ENCODE measurements around the gene LHFPL2. TPM values are rescaled to one million over a fixed set of nuclear protein-coding genes. Genes with fewer than 3 reads are reported as not detected.

LHFPL2 gene
- total RNA-seq, 1 experiment from 2014 or later: 33.9 TPM

DNA sequence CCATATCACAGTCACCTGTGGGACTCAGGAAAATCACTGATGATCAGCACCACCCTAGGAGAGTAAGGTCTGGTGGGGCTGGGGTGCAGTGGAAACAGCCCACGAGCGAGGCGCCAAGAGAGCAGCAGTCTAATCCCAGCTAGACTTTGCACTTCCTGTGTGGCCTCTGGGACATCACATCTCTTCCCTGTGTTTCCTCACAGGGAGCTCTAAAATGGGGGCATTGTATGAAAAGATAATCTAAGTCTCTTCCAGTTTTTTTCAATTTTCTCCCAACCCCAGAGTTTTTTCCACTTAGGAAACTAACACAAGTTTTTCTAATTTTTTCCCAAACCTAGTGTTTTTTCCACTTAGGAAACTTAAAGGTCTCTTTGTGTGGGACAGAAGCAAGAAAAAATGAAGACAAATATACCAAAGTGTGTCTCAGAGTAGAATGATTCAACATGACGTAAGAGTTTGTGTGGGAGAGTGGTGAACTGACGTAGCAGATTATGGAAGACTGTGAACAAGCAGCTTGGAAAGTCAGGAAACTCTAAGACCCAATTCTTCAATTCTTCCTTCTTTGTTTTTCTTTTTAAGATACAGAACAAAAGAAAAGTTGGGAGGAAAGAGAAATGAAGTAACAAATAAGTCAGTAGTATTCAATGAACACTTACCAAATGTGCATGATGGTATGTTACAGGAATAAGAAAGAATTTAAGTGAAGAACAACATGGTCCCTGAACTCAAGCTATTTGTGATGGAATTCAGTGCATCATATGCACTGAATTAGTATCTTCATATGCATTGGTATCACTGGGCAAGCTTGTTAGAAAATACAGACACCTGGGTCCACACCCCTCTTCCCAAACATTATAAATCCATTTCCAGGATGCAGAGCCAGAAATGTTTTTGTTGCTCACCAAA is 51.3 kb downstream of the LHFPL2 start:
- DNase-seq (ENCODE audit: low read depth): peak; percentile 62

DNA sequence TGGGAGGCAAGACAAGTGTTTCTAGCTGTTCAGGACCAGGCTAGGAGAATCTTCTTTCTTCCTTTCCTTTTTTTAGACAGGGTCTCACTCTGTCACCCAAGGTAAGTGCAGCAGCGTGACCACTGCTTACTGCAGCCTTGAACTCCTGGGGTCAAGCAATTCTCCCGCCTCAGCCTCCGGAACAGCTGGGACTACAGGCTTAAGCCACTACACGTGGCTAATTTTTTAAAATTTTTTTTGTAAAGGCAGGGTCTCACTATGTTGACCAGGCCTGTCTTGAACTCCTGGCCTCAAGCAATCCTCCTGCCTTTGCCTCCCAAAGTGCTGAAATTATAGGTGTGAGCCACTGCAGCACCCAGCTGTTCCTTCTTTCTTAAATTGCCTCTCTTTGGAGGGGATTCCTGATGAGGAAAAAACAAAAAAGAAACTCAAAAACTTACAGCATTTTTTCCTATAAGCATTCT is 53.1 kb downstream of the LHFPL2 start:
- no peak for DNase-seq (ENCODE audit: low read depth)

DNA sequence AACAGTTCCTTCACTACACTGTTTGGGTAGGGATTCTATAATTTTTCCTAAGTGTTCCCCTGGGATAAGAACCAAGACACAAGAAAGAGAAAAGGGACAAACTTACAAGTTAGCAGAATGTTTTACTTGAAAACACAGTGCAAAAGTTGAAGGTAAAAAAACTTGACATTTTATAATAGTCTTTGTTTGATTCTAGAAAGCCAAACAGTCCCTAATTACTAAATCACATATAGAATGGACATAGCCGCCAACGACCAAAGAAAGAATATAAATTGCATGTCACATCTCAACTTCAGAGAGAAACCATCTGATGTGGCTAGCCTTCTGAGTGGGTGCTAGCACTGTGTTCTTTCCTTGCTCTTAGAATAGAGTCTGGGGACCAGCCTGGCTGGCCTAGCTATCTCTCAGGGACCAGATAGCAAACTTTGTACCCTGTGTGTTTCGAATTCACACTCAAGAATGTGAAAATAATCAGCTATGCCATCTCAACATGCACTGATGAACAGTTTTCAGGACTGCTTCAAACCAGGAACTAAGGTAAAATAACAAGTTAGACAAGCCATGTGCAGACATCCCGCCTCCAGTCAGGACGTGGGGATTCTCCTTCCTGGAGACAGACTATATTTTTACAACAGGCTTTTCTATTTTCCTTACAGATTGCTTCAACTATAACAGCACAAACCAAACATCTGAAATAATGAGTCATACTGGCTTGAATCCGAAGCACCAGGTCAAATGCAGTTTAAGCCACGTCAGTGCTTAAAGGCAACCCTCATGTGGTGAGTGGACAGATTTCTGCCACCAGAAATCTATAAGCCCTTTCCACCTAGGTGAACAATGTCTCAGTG is 53.7 kb downstream of the LHFPL2 start:
- DNase-seq (ENCODE audit: low read depth): peak; percentile 92

DNA sequence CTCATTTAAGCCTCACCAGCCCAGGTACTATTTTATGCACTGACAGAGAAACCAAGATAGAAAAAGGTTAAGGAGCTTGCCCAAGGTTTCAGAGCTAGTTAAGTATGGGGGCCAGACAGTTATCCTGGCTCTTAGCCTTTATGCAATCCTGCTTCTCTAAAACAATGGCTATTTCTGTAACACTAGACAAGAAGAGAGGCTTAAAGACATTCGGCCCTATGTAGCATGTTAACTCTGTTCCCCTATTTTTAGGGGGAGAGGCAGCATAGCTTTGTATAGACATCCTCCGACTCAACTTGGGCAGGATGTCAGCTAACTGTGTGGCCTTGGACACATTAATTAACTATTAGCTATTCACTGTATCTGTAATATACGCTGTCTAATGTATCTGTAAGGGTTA is 54.6 kb downstream of the LHFPL2 start:
- DNase-seq (ENCODE audit: low read depth): no peak

DNA sequence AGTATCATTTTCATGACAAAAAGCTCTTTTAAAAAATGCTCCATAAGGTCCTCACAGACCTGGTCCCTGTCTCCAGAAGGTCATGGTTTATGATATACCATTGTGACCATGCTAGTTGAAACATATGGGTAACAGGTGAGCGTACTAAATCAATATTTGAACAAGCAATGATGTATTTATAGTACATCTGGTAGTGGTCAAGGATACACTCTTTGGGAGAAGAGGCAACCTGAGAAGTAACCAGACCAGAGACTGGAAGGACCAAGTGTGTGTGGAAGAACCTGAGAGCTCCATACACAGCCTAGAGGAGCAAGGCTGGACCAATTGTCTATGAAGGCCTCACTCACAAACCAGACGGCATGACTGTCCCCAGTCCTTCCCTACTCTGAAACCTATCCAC is 55.1 kb downstream of the LHFPL2 start:
- DNase-seq (ENCODE audit: low read depth): no peak

- DNase-seq (ENCODE audit: low read depth): no peak
Measured at GRCh38 chr5:78592735-78593386, 55.7 kb downstream of the LHFPL2 start.

DNA sequence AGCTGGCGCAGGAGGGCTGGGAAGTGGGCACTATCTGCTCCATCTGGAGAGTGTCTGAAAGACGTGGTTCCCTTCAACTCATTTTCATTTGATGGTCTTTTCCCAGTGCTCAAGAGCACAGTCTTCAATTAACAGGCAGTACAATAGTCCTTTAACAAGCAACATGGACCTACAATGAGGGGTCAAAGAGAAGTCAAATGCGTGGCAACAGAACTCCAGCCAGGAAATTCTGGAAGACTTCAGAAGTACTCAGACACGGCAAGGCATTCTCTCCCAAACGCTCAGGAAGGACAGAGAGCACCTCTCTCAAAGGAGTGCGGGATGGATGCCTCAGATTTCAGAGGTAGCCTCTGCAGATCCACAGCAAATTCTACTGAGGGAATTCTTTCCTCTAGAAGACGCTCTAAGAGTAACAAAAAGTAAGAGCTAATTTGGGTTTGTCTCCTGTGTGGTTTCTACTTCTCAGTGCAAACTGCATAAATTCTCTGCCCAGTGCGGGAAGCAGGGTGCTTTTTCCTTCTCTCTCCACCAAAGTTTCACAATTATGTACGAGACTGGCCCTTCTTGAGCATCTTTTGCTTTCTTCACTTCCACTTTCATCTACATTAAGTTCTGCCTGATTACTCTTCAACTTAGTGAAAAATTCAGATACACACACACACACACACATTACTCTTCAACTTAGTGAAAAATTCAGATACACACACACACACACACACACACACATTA is 56.4 kb downstream of the LHFPL2 start:
- DNase-seq (ENCODE audit: low read depth): no peak

- peak; percentile 37 for DNase-seq (ENCODE audit: low read depth)
Measured at GRCh38 chr5:78591138-78591612, 57.4 kb downstream of the LHFPL2 start.

GRCh38 chr5:78589923-78590322 is 58.6 kb downstream of the LHFPL2 start:
- no peak for DNase-seq (ENCODE audit: low read depth)

- no peak for DNase-seq (ENCODE audit: low read depth)
Measured at GRCh38 chr5:78588507-78588906, 60.1 kb downstream of the LHFPL2 start.

- no peak for DNase-seq (ENCODE audit: low read depth)
Measured at GRCh38 chr5:78587775-78588291, 60.7 kb downstream of the LHFPL2 start.

DNA sequence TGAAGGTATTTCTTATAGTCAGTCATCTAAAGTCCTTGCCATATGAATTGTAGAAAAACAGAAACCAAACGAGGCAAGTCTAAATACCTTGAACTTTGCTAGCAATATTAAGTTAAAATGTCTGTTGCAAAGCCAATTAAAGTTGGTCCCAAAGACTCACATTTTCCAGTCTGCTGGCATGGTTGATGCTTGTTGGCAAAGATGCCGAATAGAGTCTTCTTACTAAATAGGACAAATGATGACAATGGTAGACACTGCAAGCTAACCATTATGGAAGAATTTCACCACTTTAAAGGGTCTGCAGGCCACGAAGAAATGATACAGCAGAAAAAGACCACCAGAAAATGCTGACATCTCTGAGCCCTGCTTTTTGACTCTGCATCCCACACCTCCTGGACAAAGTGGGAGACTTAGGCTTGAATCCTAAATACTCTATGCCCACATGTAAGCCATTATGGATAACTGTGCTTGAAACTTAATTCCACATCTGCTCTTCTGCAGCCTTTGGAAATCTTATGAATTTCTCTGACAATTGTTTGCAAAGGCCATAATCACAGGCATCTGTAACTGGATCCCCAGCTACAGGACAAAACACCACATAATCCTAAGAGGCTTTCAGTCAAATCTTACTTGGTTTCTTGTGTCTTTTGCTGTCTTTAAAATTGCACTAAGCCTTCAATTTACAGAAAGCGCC is 61.3 kb downstream of the LHFPL2 start:
- no peak for DNase-seq (ENCODE audit: low read depth)

DNA sequence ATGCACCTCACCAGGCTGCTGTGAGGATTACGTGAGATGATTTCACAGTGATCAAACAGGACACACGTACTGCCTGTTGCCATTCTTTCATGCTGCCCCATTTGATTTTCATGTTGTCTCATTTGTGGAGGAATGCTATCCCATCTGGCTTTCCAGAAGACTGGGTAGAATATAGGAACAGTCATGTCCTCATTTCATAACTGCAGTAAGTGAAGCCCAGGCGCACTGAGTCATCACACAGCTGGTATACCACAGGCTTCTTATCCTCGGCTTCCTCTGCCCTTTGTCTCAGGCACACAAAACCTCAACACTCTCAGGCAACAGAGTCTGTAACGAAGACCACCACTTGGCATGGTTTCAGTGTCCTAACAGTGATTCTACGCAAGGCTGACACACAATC is 62.3 kb downstream of the LHFPL2 start:
- DNase-seq (ENCODE audit: low read depth): peak; percentile 96

- DNase-seq (ENCODE audit: low read depth): no peak
Measured at GRCh38 chr5:78578015-78578414, 70.6 kb downstream of the LHFPL2 start.

DNA sequence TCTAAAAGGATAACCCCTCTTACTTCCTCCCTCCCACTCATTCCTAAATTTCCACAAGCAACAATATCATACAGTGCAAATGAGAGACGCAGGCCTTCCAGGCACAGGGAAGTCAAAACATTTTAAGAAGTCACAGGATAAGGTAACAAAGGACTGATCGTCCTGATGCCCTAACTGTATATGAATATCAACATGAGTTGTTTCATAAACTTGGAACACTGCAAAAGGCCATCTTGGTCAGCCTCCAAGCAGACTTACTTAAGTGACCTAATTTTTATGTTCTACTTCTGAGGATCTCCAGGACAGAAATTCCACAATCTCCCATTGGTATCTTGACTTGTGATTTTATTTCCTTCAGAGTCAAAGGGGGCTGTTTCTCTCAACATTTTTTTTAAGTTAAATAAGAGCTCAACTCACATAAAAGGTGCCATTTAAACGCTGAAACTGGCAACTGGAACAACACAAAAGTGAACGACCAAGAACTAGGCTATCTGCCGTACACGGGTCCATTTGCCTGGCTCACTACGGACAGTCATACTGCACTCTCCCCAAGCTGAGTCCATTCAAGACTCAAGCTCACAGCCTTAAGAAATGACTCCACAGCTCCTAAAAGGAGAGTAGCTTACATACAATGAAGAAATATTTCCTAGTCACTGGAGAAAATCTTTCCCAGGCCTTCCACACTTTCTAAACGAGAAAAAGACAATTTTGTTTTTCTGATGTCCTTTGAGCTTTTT is 71.3 kb downstream of the LHFPL2 start:
- DNase-seq (ENCODE audit: low read depth): no peak

DNA sequence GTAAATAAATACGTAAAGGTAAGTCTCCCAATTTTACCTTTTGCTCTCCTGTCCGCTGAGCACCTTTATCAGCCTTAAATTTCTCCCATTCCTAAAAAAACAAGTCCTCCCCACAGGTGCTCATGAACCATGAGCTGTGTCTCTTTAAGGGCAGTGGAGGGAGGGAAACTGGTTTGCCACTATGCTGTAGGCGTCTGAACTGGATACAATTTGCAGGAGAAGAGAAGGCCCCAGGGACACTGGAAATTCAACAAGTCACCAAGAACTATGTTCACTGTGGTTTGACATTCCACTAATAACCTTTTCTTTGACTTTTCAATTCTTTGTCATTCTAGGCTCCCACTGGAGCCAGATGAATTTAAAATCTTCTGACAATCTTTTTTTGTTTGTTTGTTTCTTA is 72.2 kb downstream of the LHFPL2 start:
- no peak for DNase-seq (ENCODE audit: low read depth)

- peak; percentile 46 for DNase-seq (ENCODE audit: low read depth)
Measured at GRCh38 chr5:78574731-78575161, 73.8 kb downstream of the LHFPL2 start.

DNA sequence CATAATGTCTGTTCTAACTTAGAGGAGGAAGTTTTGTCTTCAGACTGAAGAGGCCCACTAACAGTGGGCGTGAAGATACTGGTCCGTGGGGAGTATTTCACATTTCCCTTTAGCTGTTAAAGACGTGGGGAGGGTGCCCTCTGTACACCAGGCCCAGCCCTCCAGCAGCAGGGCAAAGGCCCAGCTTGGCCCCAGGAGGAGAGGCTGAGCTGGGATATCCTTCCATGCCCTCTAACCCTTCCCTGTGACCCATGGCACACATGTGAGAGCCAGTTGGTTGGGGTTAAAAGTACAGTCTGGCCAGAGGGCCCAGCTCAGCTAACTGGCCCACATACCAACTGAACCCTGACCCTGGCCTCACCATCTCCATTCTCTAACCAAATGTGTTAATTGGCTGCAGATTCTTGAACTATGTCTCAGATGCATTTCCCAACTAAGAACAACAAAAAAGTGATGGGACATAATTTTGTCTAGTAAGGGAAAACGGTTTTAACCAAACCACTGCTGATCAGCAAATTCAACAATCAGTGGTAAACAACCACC is 74.4 kb downstream of the LHFPL2 start:
- DNase-seq (ENCODE audit: low read depth): no peak

GRCh38 chr5:78573318-78573717 is 75.3 kb downstream of the LHFPL2 start:
- no peak for DNase-seq (ENCODE audit: low read depth)

Data from Daoy (cell line).